Glutamatergic neuron (in vitro differentiated cells): ENCODE results near the gene AIP. TPM values are rescaled to one million over a fixed set of nuclear protein-coding genes. Genes with fewer than 3 reads are reported as not detected.

Source experiments
- DNase-seq: peaks from one replicate; pipeline ENCODE4 v3.0.0; 2022
- H3K27ac Mint-ChIP-seq: one replicate; pipeline ENCODE4 v1.8.0; 2020; ENCODE audit warnings: mild to moderate bottlenecking, mixed read lengths, inconsistent platforms; ENCODE audit not compliant: unreplicated experiment
- H3K27me3 Mint-ChIP-seq: one replicate; pipeline ENCODE4 v1.8.0; 2020; ENCODE audit warnings: mild to moderate bottlenecking, moderate library complexity, mixed read lengths, inconsistent platforms; ENCODE audit not compliant: unreplicated experiment
- H3K36me3 Mint-ChIP-seq: one replicate; pipeline ENCODE4 v1.8.0; 2020; ENCODE audit warnings: mild to moderate bottlenecking, mixed read lengths, inconsistent platforms; ENCODE audit not compliant: unreplicated experiment
- H3K4me1 Mint-ChIP-seq: one replicate; pipeline ENCODE4 v1.8.0; 2020; ENCODE audit warnings: mild to moderate bottlenecking, low read depth, mixed read lengths, inconsistent platforms; ENCODE audit not compliant: unreplicated experiment
- H3K4me3 Mint-ChIP-seq: one replicate; pipeline ENCODE4 v1.8.0; 2020; ENCODE audit warnings: mild to moderate bottlenecking, mixed read lengths, inconsistent platforms; ENCODE audit not compliant: unreplicated experiment
- H3K9me3 Mint-ChIP-seq: one replicate; pipeline ENCODE4 v1.8.0; 2020; ENCODE audit warnings: mild to moderate bottlenecking, moderate library complexity, mixed read lengths, inconsistent platforms; ENCODE audit not compliant: unreplicated experiment
- total RNA-seq: library from RNA; stranded (reverse); fragmentation: NEBNext Ultra II Directional; extraction: Animal tissue kit (Norgen Biotek cat#: 25700); gene quantifications from one replicate; pipeline ENCODE4 v1.2.1, GENCODE V29; 2021; ENCODE audit not compliant: unreplicated experiment
- TF ChIP-seq, protein P1 (sequence below): fragments of 200-600 bp; sonication (generic); IDR thresholded peaks from one replicate; pipeline ENCODE4 v1.5.0; 2021; ENCODE audit not compliant: partially characterized antibody, unreplicated experiment

Gene AIP
- total RNA-seq, 1 donor from 2014 or later: 43.0 TPM

DNA sequence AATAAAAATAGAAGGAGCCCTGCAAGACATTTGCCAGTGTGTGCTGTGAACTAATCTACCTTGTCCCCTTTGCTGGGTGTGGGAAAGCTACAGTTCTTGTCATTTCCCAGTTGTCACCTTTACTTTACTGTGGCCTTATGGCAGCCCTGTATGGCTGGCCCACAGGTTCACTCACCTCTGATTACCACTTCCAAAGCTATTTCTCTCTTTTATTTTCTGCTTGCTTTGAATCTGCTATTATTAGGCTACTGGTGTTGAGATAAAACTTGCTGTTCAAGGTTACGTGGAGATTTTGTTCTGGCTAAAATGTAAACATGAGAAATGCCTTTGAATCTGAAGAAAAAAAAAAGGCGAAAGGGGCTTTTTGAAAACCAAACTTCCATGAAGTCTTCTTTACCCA lies 50.1 kb downstream of the AIP start:
- peaks cover 17% of the 10 kb centered on the region for H3K36me3 Mint-ChIP-seq
- peaks cover 1% of the 10 kb centered on the region for H3K27me3 Mint-ChIP-seq
- TF ChIP-seq, protein P1, sequence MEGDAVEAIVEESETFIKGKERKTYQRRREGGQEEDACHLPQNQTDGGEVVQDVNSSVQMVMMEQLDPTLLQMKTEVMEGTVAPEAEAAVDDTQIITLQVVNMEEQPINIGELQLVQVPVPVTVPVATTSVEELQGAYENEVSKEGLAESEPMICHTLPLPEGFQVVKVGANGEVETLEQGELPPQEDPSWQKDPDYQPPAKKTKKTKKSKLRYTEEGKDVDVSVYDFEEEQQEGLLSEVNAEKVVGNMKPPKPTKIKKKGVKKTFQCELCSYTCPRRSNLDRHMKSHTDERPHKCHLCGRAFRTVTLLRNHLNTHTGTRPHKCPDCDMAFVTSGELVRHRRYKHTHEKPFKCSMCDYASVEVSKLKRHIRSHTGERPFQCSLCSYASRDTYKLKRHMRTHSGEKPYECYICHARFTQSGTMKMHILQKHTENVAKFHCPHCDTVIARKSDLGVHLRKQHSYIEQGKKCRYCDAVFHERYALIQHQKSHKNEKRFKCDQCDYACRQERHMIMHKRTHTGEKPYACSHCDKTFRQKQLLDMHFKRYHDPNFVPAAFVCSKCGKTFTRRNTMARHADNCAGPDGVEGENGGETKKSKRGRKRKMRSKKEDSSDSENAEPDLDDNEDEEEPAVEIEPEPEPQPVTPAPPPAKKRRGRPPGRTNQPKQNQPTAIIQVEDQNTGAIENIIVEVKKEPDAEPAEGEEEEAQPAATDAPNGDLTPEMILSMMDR: no peak
- DNase-seq: no peak
- H3K4me3 Mint-ChIP-seq: no peak overlapping the region
- peaks cover 5% of the 10 kb centered on the region for H3K9me3 Mint-ChIP-seq
- no peak overlapping the region for H3K27ac Mint-ChIP-seq
- H3K4me1 Mint-ChIP-seq: no peaks in the 10 kb centered on the region

DNA sequence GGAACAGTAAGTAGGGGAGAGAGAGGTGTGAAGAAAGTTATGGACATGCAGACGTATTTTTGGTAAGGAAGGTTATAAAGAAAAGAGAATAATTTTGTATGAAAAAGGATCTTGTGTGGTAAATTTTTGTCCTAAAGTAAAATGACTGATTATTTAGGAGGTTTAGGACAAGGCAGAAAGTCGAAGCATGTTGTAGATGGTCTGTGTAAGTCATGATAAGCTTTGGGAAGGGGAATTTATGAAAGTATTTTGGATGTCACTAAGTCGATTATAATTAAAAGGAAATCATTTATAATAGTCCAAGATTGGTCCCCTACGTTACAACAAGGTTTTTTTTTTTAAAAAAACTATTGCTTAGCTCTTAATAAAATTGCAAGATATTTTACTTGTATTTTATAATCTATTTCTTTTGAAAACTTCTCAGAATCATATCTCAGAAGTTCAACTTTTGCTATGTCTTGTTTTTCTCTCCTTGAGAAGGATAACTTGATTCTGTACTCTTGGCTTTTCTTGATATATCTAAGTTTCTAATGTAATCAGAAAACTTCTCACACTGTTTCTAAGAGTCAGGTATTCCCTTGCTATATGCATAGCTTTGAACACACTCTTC lies 51.3 kb downstream of the AIP start:
- Mint-ChIP-seq H3K4me1 (no peaks in the 10 kb centered on the region), H3K27ac (no peak overlapping the region), H3K27me3 (no peaks in the 10 kb centered on the region), H3K36me3 (peaks cover 22% of the 10 kb centered on the region), H3K4me3 (no peak overlapping the region), H3K9me3 (peaks cover 5% of the 10 kb centered on the region)
- no peak for DNase-seq
- TF ChIP-seq, protein P1: no peak

DNA sequence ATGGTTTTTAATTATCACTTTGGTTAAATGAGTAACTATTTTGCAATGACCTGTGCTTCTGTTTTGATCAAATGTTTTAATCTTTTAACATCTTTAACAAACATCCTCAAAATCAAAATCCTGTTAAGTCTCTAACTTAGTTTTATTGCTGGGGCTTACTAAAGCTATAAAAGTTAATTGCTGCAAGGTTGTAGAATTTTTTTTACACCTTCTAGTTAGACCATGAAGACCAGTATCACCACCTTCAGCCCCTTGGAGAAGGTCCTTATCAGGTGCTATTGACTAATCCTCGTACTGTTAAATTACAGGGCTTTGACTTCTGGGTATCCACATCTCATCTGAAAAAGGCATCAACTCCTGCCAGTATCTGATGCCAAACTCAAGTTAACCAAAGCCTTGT lies 52.7 kb downstream of the AIP start:
- DNase-seq: no peak
- Mint-ChIP-seq H3K27me3 (peaks cover 2% of the 10 kb centered on the region), H3K4me3 (no peak overlapping the region), H3K4me1 (no peaks in the 10 kb centered on the region), H3K36me3 (peaks cover 19% of the 10 kb centered on the region), H3K9me3 (peaks cover 2% of the 10 kb centered on the region), H3K27ac (no peak overlapping the region)
- TF ChIP-seq, protein P1: no peak

DNA sequence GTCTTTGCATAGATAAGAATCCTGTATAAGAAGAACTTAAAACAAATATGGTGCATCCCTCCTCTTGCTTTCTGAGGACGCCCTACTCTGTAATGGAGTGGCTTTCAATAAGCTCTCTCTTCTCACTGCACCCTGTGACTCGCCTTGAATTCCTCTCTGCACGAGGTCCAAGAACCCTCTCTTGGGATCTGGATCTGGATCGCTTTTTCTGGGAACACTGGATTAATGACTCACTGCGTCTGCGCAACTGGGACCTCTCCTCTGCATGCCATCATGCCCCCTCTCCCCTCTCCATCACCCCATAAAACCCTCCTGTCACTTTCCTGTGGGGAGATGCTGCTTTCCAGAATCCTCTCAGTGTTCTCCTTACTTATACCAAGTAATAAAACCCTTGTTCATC lies 55.5 kb downstream of the AIP start:
- TF ChIP-seq, protein P1: no peak
- Mint-ChIP-seq H3K4me1 (no peaks in the 10 kb centered on the region), H3K27me3 (peaks cover 5% of the 10 kb centered on the region), H3K36me3 (peaks cover 14% of the 10 kb centered on the region), H3K4me3 (no peak overlapping the region), H3K27ac (no peak overlapping the region), H3K9me3 (peaks cover 2% of the 10 kb centered on the region)
- no peak for DNase-seq

DNA sequence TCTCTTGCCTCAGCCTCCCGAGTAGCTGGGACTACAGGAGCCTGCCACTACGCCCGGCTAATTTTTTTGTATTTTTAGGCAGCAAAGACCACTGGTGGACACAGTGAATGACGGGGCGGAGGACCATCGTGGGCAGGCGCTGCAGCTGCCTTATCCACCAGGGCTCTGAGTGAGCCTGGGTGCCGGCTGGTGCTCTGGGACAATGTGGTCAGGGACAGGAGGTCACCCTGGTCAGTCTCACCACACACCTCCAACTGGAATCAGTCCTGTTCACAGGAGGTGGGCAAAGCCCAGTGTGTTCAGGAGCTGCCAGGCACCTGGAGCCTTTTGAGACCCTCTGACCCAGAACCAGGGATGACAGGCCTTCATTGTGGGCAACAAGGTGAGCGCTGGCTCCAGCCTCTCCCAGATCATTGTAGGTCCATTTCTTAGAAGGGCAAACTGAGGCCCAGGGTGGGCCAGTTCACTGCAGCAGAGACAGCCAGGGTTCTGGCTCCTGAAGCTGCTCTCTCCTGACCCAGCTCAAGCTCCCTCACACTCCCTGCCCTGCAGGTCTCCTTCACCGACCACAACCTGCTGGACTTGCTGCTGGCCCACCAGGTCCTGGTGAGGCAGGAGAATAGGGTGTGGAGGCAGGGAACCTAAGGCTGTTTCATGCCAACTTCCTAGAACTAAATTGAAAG lies 56.1 kb downstream of the AIP start:
- DNase-seq: no peak
- peaks cover 3% of the 10 kb centered on the region for H3K9me3 Mint-ChIP-seq
- no peak overlapping the region for H3K4me3 Mint-ChIP-seq
- H3K27me3 Mint-ChIP-seq: peaks cover 5% of the 10 kb centered on the region
- peaks cover 10% of the 10 kb centered on the region for H3K36me3 Mint-ChIP-seq
- TF ChIP-seq, protein P1: no peak
- no peak overlapping the region for H3K27ac Mint-ChIP-seq
- H3K4me1 Mint-ChIP-seq: no peaks in the 10 kb centered on the region
